HepG2 (cell line): ENCODE data around the gene FOXI2. TPM values are rescaled to one million over a fixed set of nuclear protein-coding genes. Genes with fewer than 3 reads are reported as not detected.

Experiments
- ATAC-seq: fragments of 200-7000 bp; cut with Tn5 transposase; 3 replicates; pipeline ENCODE4 v1.9.1; 2020; ENCODE audit warnings: mild to moderate bottlenecking, moderate library complexity
- BruUV-seq: library from RNA; stranded (reverse); fragments of 400-500 nt; replicated peaks from 2 replicates; lab custom pipeline; 2021; lab: Mats Ljungman, UMichigan
- CTCF ChIA-PET: fragments of 300-600 bp; formaldehyde crosslinking; extraction: SDS; loops from one replicate; lab custom pipeline; 2021; ENCODE audit warnings: low total read pairs, inconsistent platforms, low intra/inter-chr PET ratio; lab: Yijun Ruan, JAX
- POLR2A ChIA-PET: fragments of 350-600 bp; sonication (Branson Sonifier 250); formaldehyde crosslinking; loops from one replicate; lab custom pipeline; 2020; ENCODE audit warnings: antibody characterized with exemption, inconsistent platforms; lab: Yijun Ruan, JAX
- DNase-seq: peaks from one replicate; pipeline ENCODE4 v3.0.0-alpha.2; 2015; ENCODE audit warnings: low spot score
- FAIRE-seq: peaks from 3 replicates; lab custom pipeline; 2011; peaks lifted over from hg19 to GRCh38; lab: Jason Lieb, UNC
- H2AFZ ChIP-seq: one replicate; pipeline ENCODE4 v1.6.1; 2011; ENCODE audit warnings: low read length, inconsistent platforms
- H3K27ac ChIP-seq: fragments of 300-600 bp; 3 replicates; pipeline ENCODE4 v1.8.0; 2011; ENCODE audit warnings: mixed run types, mild to moderate bottlenecking, mixed read lengths, low read length, inconsistent platforms; ENCODE audit not compliant: insufficient read depth; ENCODE audit errors: extremely low read length
- H3K27me3 ChIP-seq, 2 experiments: fragments of 200-600 bp in 1 of 2; 2 replicates in 1 of 2; 3 replicates in 1 of 2; pipeline versions ENCODE4 v1.6.0 to v1.8.0; 2011; ENCODE audit warnings: low read length in 2 of 2, mild to moderate bottlenecking in 2 of 2, moderate library complexity in 2 of 2, inconsistent platforms in 1 of 2; ENCODE audit not compliant: insufficient read depth in 2 of 2, control insufficient read depth in 1 of 2
- H3K36me3 ChIP-seq, 2 experiments: fragments of 200-600 bp in 1 of 2; replicated peaks in 1 of 2; 2 replicates in 1 of 2; 3 replicates in 1 of 2; pipeline versions ENCODE4 v1.5.1 to v1.8.0; 2011; ENCODE audit warnings: low read length in 2 of 2, inconsistent platforms in 1 of 2; ENCODE audit not compliant: insufficient read depth in 2 of 2, control insufficient read depth in 1 of 2
- H3K4me1 ChIP-seq: 2 replicates; pipeline ENCODE4 v1.5.1; 2012; ENCODE audit warnings: low read length, inconsistent platforms; ENCODE audit not compliant: insufficient read depth
- H3K4me2 ChIP-seq: 2 replicates; pipeline ENCODE4 v1.6.0; 2011; ENCODE audit warnings: low read depth, low read length, inconsistent platforms
- H3K4me3 ChIP-seq, 3 experiments: fragments of 200-600 bp in 1 of 3; sonication (generic), shearing (Covaris generic) in 1 of 3; replicated peaks in 1 of 3; 2 replicates each; pipeline ENCODE4 v1.5.1; 2011 to 2016; ENCODE audit warnings: low read length in 3 of 3, inconsistent platforms in 2 of 3, low read depth in 2 of 3, mild to moderate bottlenecking in 2 of 3, control low read depth in 1 of 3, mixed read lengths in 1 of 3; ENCODE audit not compliant: insufficient read depth in 1 of 3
- H3K79me2 ChIP-seq: one replicate; pipeline ENCODE4 v1.6.1; 2011; ENCODE audit warnings: low read length, inconsistent platforms; ENCODE audit not compliant: insufficient read depth
- H3K9ac ChIP-seq: 2 replicates; pipeline ENCODE4 v1.6.0; 2011; ENCODE audit warnings: mild to moderate bottlenecking, low read depth, low read length, inconsistent platforms; ENCODE audit not compliant: insufficient read depth
- H3K9me3 ChIP-seq: 2 replicates; pipeline ENCODE4 v1.5.1; 2012; ENCODE audit warnings: mild to moderate bottlenecking, low read length
- H4K20me1 ChIP-seq: 2 replicates; pipeline ENCODE4 v1.6.0; 2011; ENCODE audit warnings: inconsistent platforms, mild to moderate bottlenecking, low read length, moderate library complexity; ENCODE audit not compliant: insufficient read depth
- FOSL2 ChIP-seq: sonication (generic); formaldehyde crosslinking; IDR thresholded peaks from 2 replicates; pipeline ENCODE4 v1.4.0; 2020; ENCODE audit warnings: missing genetic modification reagents
- FOXJ3 ChIP-seq: sonication (generic); formaldehyde crosslinking; IDR thresholded peaks from 2 replicates; pipeline ENCODE4 v1.4.0; 2020; ENCODE audit warnings: missing genetic modification reagents, mild to moderate bottlenecking, borderline replicate concordance
- HIC2 ChIP-seq: sonication (generic); formaldehyde crosslinking; IDR thresholded peaks from 2 replicates; pipeline ENCODE4 v1.9.0; 2022; ENCODE audit warnings: low read depth, missing genetic modification reagents
- IRF2 ChIP-seq: IDR thresholded peaks from 2 replicates; pipeline ENCODE4 v1.6.1; 2018; ENCODE audit warnings: missing genetic modification reagents, missing compliant biosample characterization
- MAFF ChIP-seq: IDR thresholded peaks from 2 replicates; pipeline ENCODE4 v1.6.1; 2011; ENCODE audit warnings: low read depth, low read length, improper control_type of control experiment
- MAFK ChIP-seq, 2 experiments: IDR thresholded peaks in 1 of 2; conservative IDR thresholded peaks in 1 of 2; 2 replicates each; pipeline ENCODE4 v1.6.1; 2011; ENCODE audit warnings: improper control_type of control experiment in 2 of 2, low read length in 2 of 2
- NBN ChIP-seq: fragments of 450-650 bp; conservative IDR thresholded peaks from 2 replicates; pipeline ENCODE4 v1.6.1; 2017
- PHF21A ChIP-seq: sonication (generic); formaldehyde crosslinking; IDR thresholded peaks from 2 replicates; pipeline ENCODE4 v1.5.0; 2020; ENCODE audit warnings: mild to moderate bottlenecking, missing genetic modification reagents
- TBP ChIP-seq: sonication (generic); formaldehyde crosslinking; IDR thresholded peaks from 2 replicates; pipeline ENCODE4 v1.5.0; 2020; ENCODE audit warnings: missing genetic modification reagents
- TCF12 ChIP-seq, 2 experiments: fragments of 450-650 bp in 1 of 2; sonication (generic) in 1 of 2; formaldehyde crosslinking in 1 of 2; IDR thresholded peaks; 2 replicates each; pipeline versions ENCODE4 v1.6.1 to v1.8.0; 2017 to 2022; ENCODE audit warnings: antibody characterized with exemption in 1 of 2, mild to moderate bottlenecking in 1 of 2, missing genetic modification reagents in 1 of 2, moderate library complexity in 1 of 2
- ZKSCAN8 ChIP-seq: IDR thresholded peaks from 2 replicates; pipeline ENCODE4 v1.6.1; 2016; ENCODE audit warnings: borderline replicate concordance, missing genetic modification reagents, missing compliant biosample characterization
- ZMAT5 ChIP-seq: sonication (generic); formaldehyde crosslinking; IDR thresholded peaks from 2 replicates; pipeline ENCODE4 v1.5.0; 2020; ENCODE audit warnings: mild to moderate bottlenecking, low read depth, missing genetic modification reagents, borderline replicate concordance
- ZNF552 ChIP-seq: sonication (generic); formaldehyde crosslinking; IDR thresholded peaks from 2 replicates; pipeline ENCODE4 v1.9.0; 2022; ENCODE audit warnings: missing genetic modification reagents, mild to moderate bottlenecking, borderline replicate concordance
- WGBS: methylation state at CpG from one replicate; pipeline ENCODE4 v1.1.6; 2017; ENCODE audit warnings: low lambda C conversion rate; 5-methylcytosine and 5-hydroxymethylcytosine counted together
- in situ Hi-C: cut with HindIII; loops from 2 replicates; pipeline ENCODE4 v1.10.0; 2017; ENCODE audit warnings: low pct_unique_long_range_greater_than_20kb; ENCODE audit not compliant: extremely low pct_ligation_motif_present
- intact Hi-C: fragments of 100-400 bp; cut with micrococcal nuclease; formaldehyde crosslinking; loops from one replicate; pipeline ENCODE4 v1.10.0; 2022; ENCODE audit not compliant: unreplicated experiment
- polyA plus RNA-seq, 8 experiments: library from polyadenylated mRNA; depleted of rRNA in 3 of 8; stranded (reverse) in 7 of 8; unstranded in 1 of 8; fragments of >200 nt; fragmentation: Illumina TruSeq in 4 of 8; extraction: Trizol in 4 of 8; gene quantifications; 2 replicates each; pipeline versions ENCODE4 v1.2.1 to v1.2.3, GENCODE V29; 2011 to 2016; ENCODE audit warnings: low read depth in 4 of 8, missing spikeins in 1 of 8, mixed read lengths in 1 of 8; ENCODE audit not compliant: insufficient read depth in 1 of 8
- total RNA-seq, 5 experiments: library from RNA; depleted of rRNA; stranded (reverse); fragments of >200 nt; fragmentation: Illumina TruSeq; extraction: Trizol; gene quantifications; 2 replicates each; pipeline ENCODE4 v1.2.3, GENCODE V29; 2016; ENCODE audit warnings: low read depth in 1 of 5
- TF ChIP-seq, protein P1 (sequence below): sonication (generic); formaldehyde crosslinking; IDR thresholded peaks from 2 replicates; pipeline ENCODE4 v1.5.0; 2020; ENCODE audit warnings: missing genetic modification reagents, mild to moderate bottlenecking, borderline replicate concordance

The FOXI2 gene
- total and polyA plus RNA-seq, 2 of the 13 experiments (the other 11 are each of a cell fraction or from before 2014, with no cell fraction given): not detected

GRCh38 chr10:127759276-127759675 is 22.3 kb downstream of the FOXI2 start:
- ATAC-seq (no peak), DNase-seq (no peak), FAIRE-seq (no peak)
- intact Hi-C loops: no loop called here
- ChIA-PET POLR2A (no interaction called here), CTCF (no interaction called here)
- BruUV-seq: no TSS peak
- Histone ChIP-seq H3K79me2 (no peaks in the 10 kb centered on the region), H3K4me1 (no peaks in the 10 kb centered on the region), H3K9me3 (no peaks in the 10 kb centered on the region), H3K9ac (no peak overlapping the region), H4K20me1 (no peaks in the 10 kb centered on the region), H3K4me3 (no peak overlapping the region), H3K4me2 (no peak overlapping the region), H2AFZ (no peak overlapping the region), H3K36me3 (no peaks in the 10 kb centered on the region), H3K27me3 (no peaks in the 10 kb centered on the region), H3K27ac (no peak overlapping the region)
- TF ChIP-seq TBP (CRISPR knock-in tag) (no peak), MAFK (conservative IDR thresholded peaks at IDR 0.05 in 1 of 2, IDR thresholded peaks at IDR 0.05 in 1 of 2; ENCODE audit: low read length in 2 of 2) (peak; percentile 73 to 74), NBN (no peak), ZMAT5 (no peak), TCF12 (IDR thresholded peaks at IDR 0.05) (no peak), TCF12 (CRISPR knock-in tag; IDR thresholded peaks at IDR 0.05) (no peak), HIC2 (CRISPR knock-in tag) (no peak), PHF21A (CRISPR knock-in tag) (no peak), ZNF552 (no peak), FOSL2 (CRISPR knock-in tag) (no peak), IRF2 (CRISPR knock-in tag) (no peak), FOXJ3 (CRISPR knock-in tag) (no peak), MAFF (peak; percentile 54), ZKSCAN8 (CRISPR knock-in tag) (no peak)
- TF ChIP-seq, protein P1, sequence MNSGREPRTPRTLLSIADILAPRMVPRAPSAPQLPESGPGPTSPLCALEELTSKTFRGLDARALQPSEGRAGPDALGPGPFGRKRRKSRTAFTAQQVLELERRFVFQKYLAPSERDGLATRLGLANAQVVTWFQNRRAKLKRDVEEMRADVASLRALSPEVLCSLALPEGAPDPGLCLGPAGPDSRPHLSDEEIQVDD (CRISPR knock-in tag): no peak
- in situ Hi-C loops: no loop called here
- 1% methylated on average over 2 of the region's 2 CpGs for WGBS
